Renal cortex interstitium (tissue), 11 donors: ENCODE measurements around the gene BUD31. TPM values are rescaled to one million over a fixed set of nuclear protein-coding genes. Genes with fewer than 3 reads are reported as not detected.
"Not testable (repeated sequence)": the region's sequence is repeated elsewhere in the genome, so short reads cannot be mapped to it uniquely, and the experiment has no call there.

Experiments used
- DNase-seq, 11 donors: peaks; one replicate each; pipeline ENCODE4 v3.0.0-alpha.2; 2013; ENCODE audit warnings: low read depth in 9 of 11, low spot score in 4 of 11; ENCODE audit errors: extremely low read depth in 1 of 11
- polyA plus RNA-seq, 3 donors: library from polyadenylated mRNA; unstranded; fragments of 120-200 nt; gene quantifications; one replicate each; pipeline ENCODE4 v1.2.1, GENCODE V29; 2013; ENCODE audit not compliant: insufficient read length in 3 of 3

BUD31 gene
- polyA plus RNA-seq, 3 donors, result 105 to 111 (median 106) TPM

GRCh38 chr7:99374111-99375064 is 34.4 kb upstream of the BUD31 start, which contains the start of gene ARPC1B:
TSS of gene ARPC1B (plus strand) at chr7:99374730. CDS start at chr7:99385715, 10,985 bp downstream.
- DNase-seq, result no peak

GRCh38 chr7:99375070-99375807 is 33.5 kb upstream of the BUD31 start:
- no peak for DNase-seq

GRCh38 chr7:99379043-99379577 is 29.7 kb upstream of the BUD31 start:
- no peak for DNase-seq

- not testable (repeated sequence) for DNase-seq
These were observed 29.1 kb upstream of the BUD31 start for GRCh38 chr7:99379693-99380031.

- no peak for DNase-seq
These were observed 28.5 kb upstream of the BUD31 start for GRCh38 chr7:99380032-99380822.

GRCh38 chr7:99380823-99381663 is 27.7 kb upstream of the BUD31 start:
- DNase-seq, result no peak

GRCh38 chr7:99381664-99382075 is 27.1 kb upstream of the BUD31 start:
- no peak for DNase-seq

GRCh38 chr7:99383203-99383602 is 25.6 kb upstream of the BUD31 start:
- DNase-seq, result no peak

- DNase-seq, result no peak
These were observed 24.9 kb upstream of the BUD31 start for GRCh38 chr7:99383791-99384370.

GRCh38 chr7:99384523-99384922 is 24.2 kb upstream of the BUD31 start:
- no peak for DNase-seq

GRCh38 chr7:99385564-99385963 is 23.2 kb upstream of the BUD31 start:
- DNase-seq, result no peak

- no peak for DNase-seq
These were observed 22.1 kb upstream of the BUD31 start for GRCh38 chr7:99386584-99387238.

- not testable (repeated sequence) for DNase-seq
These were observed 21.5 kb upstream of the BUD31 start for GRCh38 chr7:99387239-99387635.

GRCh38 chr7:99387912-99388311 is 20.9 kb upstream of the BUD31 start:
- DNase-seq, result no peak

GRCh38 chr7:99389772-99390171 is 19.0 kb upstream of the BUD31 start:
- no peak for DNase-seq

- no peak for DNase-seq
These were observed 17.7 kb upstream of the BUD31 start for GRCh38 chr7:99390941-99391602.

- DNase-seq, result no peak
These were observed 16.7 kb upstream of the BUD31 start for GRCh38 chr7:99392046-99392445.
